Calu3 (cell line): ENCODE measurements around the gene LRRC45. TPM values are rescaled to one million over a fixed set of nuclear protein-coding genes. Genes with fewer than 3 reads are reported as not detected.

Experiments used
- BruUV-seq: library from RNA; stranded (reverse); fragments of 400-500 nt; replicated peaks from 2 replicates; lab custom pipeline; 2021; lab: Mats Ljungman, UMichigan
- CTCF ChIA-PET: fragments of 300-600 bp; sonication (Branson Sonifier 250); formaldehyde crosslinking; loops from one replicate; lab custom pipeline; 2022; ENCODE audit warnings: antibody characterized with exemption; lab: Charles Lee
- DNase-seq: peaks from one replicate; pipeline ENCODE4 v3.0.0; 2022
- H3K27ac Mint-ChIP-seq: one replicate; pipeline ENCODE4 v1.8.0; 2022; ENCODE audit warnings: mixed read lengths; ENCODE audit not compliant: unreplicated experiment
- H3K27me3 Mint-ChIP-seq: one replicate; pipeline ENCODE4 v1.8.0; 2022; ENCODE audit warnings: mixed read lengths; ENCODE audit not compliant: unreplicated experiment
- H3K36me3 Mint-ChIP-seq: one replicate; pipeline ENCODE4 v1.8.0; 2022; ENCODE audit warnings: mild to moderate bottlenecking, moderate library complexity, mixed read lengths; ENCODE audit not compliant: insufficient read depth, unreplicated experiment
- H3K4me1 Mint-ChIP-seq: one replicate; pipeline ENCODE4 v1.8.0; 2022; ENCODE audit warnings: mild to moderate bottlenecking, low read depth, mixed read lengths; ENCODE audit not compliant: unreplicated experiment
- H3K4me3 Mint-ChIP-seq: one replicate; pipeline ENCODE4 v1.8.0; 2022; ENCODE audit warnings: mild to moderate bottlenecking, low read depth, moderate library complexity, mixed read lengths; ENCODE audit not compliant: unreplicated experiment
- H3K9me3 Mint-ChIP-seq: one replicate; pipeline ENCODE4 v1.8.0; 2022; ENCODE audit warnings: low read depth, mixed read lengths; ENCODE audit not compliant: unreplicated experiment
- intact Hi-C: fragments of 100-400 bp; cut with micrococcal nuclease; formaldehyde crosslinking; loops from one replicate; pipeline ENCODE4 v1.10.0; 2022; ENCODE audit not compliant: unreplicated experiment
- total RNA-seq: library from RNA; stranded (reverse); gene quantifications from 2 replicates; pipeline ENCODE4 v1.2.3, GENCODE V29; 2022
- TF ChIP-seq, protein P1 (sequence below): fragments of 200-600 bp; IDR thresholded peaks from one replicate; pipeline ENCODE4 v1.8.0; 2022; ENCODE audit warnings: antibody characterized with exemption; ENCODE audit not compliant: unreplicated experiment

The LRRC45 gene
- total RNA-seq, 1 experiment from 2014 or later: 32.6 TPM

DNA sequence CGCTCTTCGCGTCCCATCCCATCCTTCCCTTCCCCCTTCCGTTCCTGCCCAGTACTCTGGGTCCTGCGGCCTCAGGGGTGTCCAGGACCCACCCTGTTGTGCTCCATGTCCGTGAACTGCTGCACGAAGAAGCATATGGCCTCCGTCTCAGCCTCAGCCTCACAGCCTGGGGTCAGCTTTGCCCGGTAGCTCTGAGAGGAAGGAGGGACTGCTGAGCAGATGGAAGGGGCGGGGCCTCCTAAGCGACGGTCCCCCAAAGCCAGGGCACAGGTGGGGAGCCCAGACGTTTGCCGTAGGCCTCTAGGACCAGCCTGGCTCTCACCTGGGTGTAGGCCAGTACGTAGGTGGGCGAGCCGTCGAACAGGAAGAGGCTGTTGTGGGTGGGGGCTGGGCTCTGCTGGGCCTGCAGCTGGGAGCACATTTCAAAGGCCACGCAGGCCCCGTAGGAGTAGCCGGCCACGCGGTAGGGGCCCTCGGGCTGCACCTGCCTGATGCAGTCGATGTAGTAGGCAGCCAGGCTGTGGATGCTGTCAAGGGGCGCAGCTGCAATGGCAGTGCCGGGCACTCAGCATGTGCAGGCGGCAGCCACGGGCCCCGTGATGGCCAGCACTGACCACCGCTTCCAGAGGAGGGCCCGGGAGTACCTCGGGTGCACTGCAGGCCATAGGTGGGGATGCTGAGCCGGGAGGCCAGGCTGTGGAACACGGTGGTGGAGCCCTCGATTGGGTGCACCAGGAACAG, 57.1 kb downstream of the LRRC45 start:
- peaks cover 83% of the 10 kb centered on the region for H3K36me3 Mint-ChIP-seq
- H3K27me3 Mint-ChIP-seq: no peaks in the 10 kb centered on the region
- intact Hi-C loops: no loop called here
- CTCF ChIA-PET: no interaction called here
- DNase-seq: no peak
- BruUV-seq: no TSS peak
- TF ChIP-seq, protein P1, sequence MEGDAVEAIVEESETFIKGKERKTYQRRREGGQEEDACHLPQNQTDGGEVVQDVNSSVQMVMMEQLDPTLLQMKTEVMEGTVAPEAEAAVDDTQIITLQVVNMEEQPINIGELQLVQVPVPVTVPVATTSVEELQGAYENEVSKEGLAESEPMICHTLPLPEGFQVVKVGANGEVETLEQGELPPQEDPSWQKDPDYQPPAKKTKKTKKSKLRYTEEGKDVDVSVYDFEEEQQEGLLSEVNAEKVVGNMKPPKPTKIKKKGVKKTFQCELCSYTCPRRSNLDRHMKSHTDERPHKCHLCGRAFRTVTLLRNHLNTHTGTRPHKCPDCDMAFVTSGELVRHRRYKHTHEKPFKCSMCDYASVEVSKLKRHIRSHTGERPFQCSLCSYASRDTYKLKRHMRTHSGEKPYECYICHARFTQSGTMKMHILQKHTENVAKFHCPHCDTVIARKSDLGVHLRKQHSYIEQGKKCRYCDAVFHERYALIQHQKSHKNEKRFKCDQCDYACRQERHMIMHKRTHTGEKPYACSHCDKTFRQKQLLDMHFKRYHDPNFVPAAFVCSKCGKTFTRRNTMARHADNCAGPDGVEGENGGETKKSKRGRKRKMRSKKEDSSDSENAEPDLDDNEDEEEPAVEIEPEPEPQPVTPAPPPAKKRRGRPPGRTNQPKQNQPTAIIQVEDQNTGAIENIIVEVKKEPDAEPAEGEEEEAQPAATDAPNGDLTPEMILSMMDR: no peak
- H3K27ac Mint-ChIP-seq: no peak overlapping the region
- H3K4me3 Mint-ChIP-seq: no peak overlapping the region
- H3K9me3 Mint-ChIP-seq: no peaks in the 10 kb centered on the region
- H3K4me1 Mint-ChIP-seq: no peaks in the 10 kb centered on the region

Other genes starting within 250 kb of the LRRC45 start
- gene GCGR, start 219.2 kb upstream of the LRRC45 start, total RNA-seq: 0.78 TPM in 1 of 2 replicates, not detected in the other
- 37.3 and 38.5 TPM in 2 replicates for gene MCRIP1, start 190.0 kb upstream of the LRRC45 start, total RNA-seq
- not detected in 2 replicates for gene PPP1R27, start 188.3 kb upstream of the LRRC45 start, total RNA-seq
- 750 and 777 TPM in 2 replicates for gene P4HB, start 162.8 kb upstream of the LRRC45 start, total RNA-seq
- gene ARHGDIA, start 152.0 kb upstream of the LRRC45 start, total RNA-seq: 273 and 288 TPM in 2 replicates
- gene ALYREF, start 131.7 kb upstream of the LRRC45 start, total RNA-seq: 118 and 122 TPM in 2 replicates
- gene ANAPC11, start 131.6 kb upstream of the LRRC45 start, total RNA-seq: 110 and 113 TPM in 2 replicates
- 0.27 and 0.47 TPM in 2 replicates for gene NPB, start 121.1 kb upstream of the LRRC45 start, total RNA-seq
- gene PCYT2, start 111.9 kb upstream of the LRRC45 start, total RNA-seq: 58.4 and 60.9 TPM in 2 replicates
- gene SIRT7, start 105.1 kb upstream of the LRRC45 start, total RNA-seq: 50.3 and 56.0 TPM in 2 replicates
- gene MAFG, start 95.6 kb upstream of the LRRC45 start, total RNA-seq: 36.1 and 37.9 TPM in 2 replicates
- gene PYCR1, start 86.0 kb upstream of the LRRC45 start, total RNA-seq: 102 and 105 TPM in 2 replicates
- gene MYADML2, start 76.1 kb upstream of the LRRC45 start, total RNA-seq: not detected in 2 replicates
- gene NOTUM, start 62.1 kb upstream of the LRRC45 start, total RNA-seq: not detected in 2 replicates
- gene ASPSCR1, start 45.7 kb upstream of the LRRC45 start, total RNA-seq: 37.7 and 43.5 TPM in 2 replicates
- 84.4 and 86.9 TPM in 2 replicates for gene CENPX, start 427 bp upstream of the LRRC45 start, total RNA-seq
- 8.0 and 9.3 TPM in 2 replicates for gene RAC3, start 8.4 kb downstream of the LRRC45 start, total RNA-seq
- 87.8 and 95.3 TPM in 2 replicates for gene DCXR, start 14.4 kb downstream of the LRRC45 start, total RNA-seq
- gene RFNG, start 28.5 kb downstream of the LRRC45 start, total RNA-seq: 26.4 and 33.5 TPM in 2 replicates
- gene GPS1, start 28.6 kb downstream of the LRRC45 start, total RNA-seq: 114 and 115 TPM in 2 replicates
- 132 and 146 TPM in 2 replicates for gene DUS1L, start 42.5 kb downstream of the LRRC45 start, total RNA-seq
- gene FASN, start 74.9 kb downstream of the LRRC45 start, total RNA-seq: 346 and 372 TPM in 2 replicates
- gene CCDC57, start 189.5 kb downstream of the LRRC45 start, total RNA-seq: 69.9 and 76.8 TPM in 2 replicates
- gene SLC16A3, start 205.7 kb downstream of the LRRC45 start, total RNA-seq: 44.7 and 47.2 TPM in 2 replicates